Neutrophil (primary cell): Measurements from ENCODE around the gene USP34.

Source experiments
- H3K27ac ChIP-seq: fragments of 200-600 bp; sonication (generic); 2 replicates; pipeline ENCODE4 v1.5.1; 2016; ENCODE audit warnings: mild to moderate bottlenecking, moderate library complexity
- H3K27me3 ChIP-seq: fragments of 200-600 bp; sonication (generic); 2 replicates; pipeline ENCODE4 v1.6.0; 2016; ENCODE audit warnings: mild to moderate bottlenecking
- H3K36me3 ChIP-seq: fragments of 200-600 bp; sonication (generic); 2 replicates; pipeline ENCODE4 v1.5.1; 2017
- H3K4me1 ChIP-seq, 2 experiments: fragments of 200-600 bp in 1 of 2; sonication (generic) in 1 of 2; 1 replicate in 1 of 2; 2 replicates in 1 of 2; pipeline versions ENCODE4 v1.5.1 to v1.6.1; 2013 to 2016; ENCODE audit warnings: low read depth in 1 of 2, low read length in 1 of 2, mild to moderate bottlenecking in 1 of 2, moderate library complexity in 1 of 2; ENCODE audit not compliant: control insufficient read depth in 1 of 2, insufficient read depth in 1 of 2
- H3K4me3 ChIP-seq, 2 experiments: fragments of 200-600 bp in 1 of 2; sonication (generic) in 1 of 2; 1 replicate in 1 of 2; 2 replicates in 1 of 2; pipeline ENCODE4 v1.5.1; 2013 to 2016; ENCODE audit warnings: low read depth in 1 of 2, low read length in 1 of 2, mild to moderate bottlenecking in 1 of 2, moderate library complexity in 1 of 2
- H3K9me3 ChIP-seq: fragments of 200-600 bp; sonication (generic); 2 replicates; pipeline ENCODE4 v1.5.1; 2016
- TF ChIP-seq, protein P1 (sequence below): fragments of 200-600 bp; sonication (generic); IDR thresholded peaks from 2 replicates; pipeline ENCODE4 v1.5.1; 2016; ENCODE audit warnings: antibody characterized with exemption

USP34 gene

DNA sequence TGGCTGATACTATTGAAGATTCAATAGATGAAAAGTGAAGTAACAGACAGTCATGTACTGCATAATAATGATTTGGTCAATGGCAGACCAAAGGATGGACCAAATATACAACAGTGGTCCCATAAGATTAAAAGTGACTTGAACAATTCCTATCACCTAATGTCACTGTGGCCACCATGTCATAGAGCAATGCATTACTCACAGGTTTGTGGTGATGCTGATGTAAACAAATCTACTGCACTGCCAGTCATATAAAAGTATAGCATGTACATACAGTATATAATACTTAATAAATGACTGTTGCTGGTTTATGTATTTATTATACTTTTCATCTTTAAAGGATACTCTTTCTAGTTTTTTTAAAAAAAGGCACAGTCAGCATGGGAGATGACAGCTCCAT lies 99.9 kb downstream of the USP34 start:
- no peak overlapping the region for H3K4me3 ChIP-seq
- no peaks in the 10 kb centered on the region for H3K9me3 ChIP-seq
- H3K27ac ChIP-seq, result no peak overlapping the region
- TF ChIP-seq, protein P1, sequence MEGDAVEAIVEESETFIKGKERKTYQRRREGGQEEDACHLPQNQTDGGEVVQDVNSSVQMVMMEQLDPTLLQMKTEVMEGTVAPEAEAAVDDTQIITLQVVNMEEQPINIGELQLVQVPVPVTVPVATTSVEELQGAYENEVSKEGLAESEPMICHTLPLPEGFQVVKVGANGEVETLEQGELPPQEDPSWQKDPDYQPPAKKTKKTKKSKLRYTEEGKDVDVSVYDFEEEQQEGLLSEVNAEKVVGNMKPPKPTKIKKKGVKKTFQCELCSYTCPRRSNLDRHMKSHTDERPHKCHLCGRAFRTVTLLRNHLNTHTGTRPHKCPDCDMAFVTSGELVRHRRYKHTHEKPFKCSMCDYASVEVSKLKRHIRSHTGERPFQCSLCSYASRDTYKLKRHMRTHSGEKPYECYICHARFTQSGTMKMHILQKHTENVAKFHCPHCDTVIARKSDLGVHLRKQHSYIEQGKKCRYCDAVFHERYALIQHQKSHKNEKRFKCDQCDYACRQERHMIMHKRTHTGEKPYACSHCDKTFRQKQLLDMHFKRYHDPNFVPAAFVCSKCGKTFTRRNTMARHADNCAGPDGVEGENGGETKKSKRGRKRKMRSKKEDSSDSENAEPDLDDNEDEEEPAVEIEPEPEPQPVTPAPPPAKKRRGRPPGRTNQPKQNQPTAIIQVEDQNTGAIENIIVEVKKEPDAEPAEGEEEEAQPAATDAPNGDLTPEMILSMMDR, result no peak
- H3K27me3 ChIP-seq, result no peaks in the 10 kb centered on the region
- H3K4me1 ChIP-seq, result no peaks in the 10 kb centered on the region
- peaks cover 61% of the 10 kb centered on the region for H3K36me3 ChIP-seq

DNA sequence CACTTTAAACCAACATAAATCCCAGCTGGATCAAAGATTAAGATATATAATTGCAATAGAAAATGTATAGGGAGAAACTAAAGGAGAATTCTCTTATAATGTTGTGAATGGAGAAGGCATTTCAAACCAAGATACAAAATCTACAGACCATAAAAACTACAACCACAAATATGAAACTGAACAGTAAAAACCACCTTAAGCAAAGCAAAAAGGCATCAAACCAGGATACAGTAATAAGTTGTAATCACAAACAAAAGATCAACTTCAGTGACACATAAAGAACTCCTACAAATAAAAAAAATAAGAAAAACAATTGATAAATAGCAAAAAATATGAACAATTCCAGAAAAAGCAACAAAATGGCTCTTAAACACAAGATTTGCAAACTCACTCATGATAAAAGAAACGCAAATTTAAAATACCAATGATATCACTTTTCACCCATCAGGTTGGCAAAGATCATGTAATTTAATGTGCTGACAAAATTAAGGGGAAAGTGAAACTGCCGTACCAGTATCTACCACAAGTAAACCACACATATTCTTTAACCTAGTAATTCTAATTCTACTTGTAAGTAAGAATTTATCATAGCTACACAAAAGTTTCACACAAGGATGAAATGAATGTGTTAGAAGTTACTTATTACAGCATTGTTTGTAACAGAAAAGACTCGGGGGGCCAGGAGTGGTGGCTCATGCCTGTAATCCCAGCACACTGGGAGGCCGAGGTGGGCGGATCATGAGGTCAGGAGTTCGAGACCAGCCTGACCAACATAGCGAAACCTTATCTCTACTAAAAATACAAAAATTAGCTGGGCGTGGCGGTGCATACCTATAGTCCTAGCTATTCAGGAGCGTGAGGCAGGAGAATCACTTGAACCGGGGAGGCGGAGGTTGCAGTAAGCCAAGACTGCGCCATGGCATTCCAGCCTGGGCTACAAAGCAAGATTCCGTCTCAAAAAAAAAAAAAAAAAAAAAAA lies 101.9 kb downstream of the USP34 start:
- Histone ChIP-seq H3K27ac (no peak overlapping the region), H3K4me3 (no peak overlapping the region), H3K27me3 (no peaks in the 10 kb centered on the region), H3K36me3 (peaks cover 58% of the 10 kb centered on the region), H3K9me3 (no peaks in the 10 kb centered on the region), H3K4me1 (no peaks in the 10 kb centered on the region)
- TF ChIP-seq, protein P1, result no peak

DNA sequence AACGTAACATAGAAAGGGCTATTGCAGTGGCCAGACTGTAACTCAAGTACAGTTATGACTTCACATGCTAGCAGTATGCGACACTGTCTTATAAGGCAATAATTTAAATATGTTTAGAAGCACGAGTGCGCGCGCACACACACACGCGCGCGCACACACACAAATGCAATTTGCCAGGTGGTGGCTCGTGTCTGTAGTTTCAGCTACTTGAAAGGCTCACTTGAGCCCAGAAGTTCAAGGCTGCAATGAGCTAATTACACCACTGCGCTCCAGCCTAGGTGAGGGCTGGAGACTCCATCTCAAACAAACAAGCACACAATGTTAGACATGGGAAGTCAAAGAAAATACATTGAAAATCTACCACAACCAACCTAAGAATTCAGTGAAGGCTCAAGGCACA lies 103.7 kb downstream of the USP34 start:
- Histone ChIP-seq H3K4me1 (no peaks in the 10 kb centered on the region), H3K4me3 (no peak overlapping the region), H3K36me3 (peaks cover 59% of the 10 kb centered on the region), H3K27me3 (no peaks in the 10 kb centered on the region), H3K9me3 (no peaks in the 10 kb centered on the region), H3K27ac (no peak overlapping the region)
- TF ChIP-seq, protein P1, result no peak

DNA sequence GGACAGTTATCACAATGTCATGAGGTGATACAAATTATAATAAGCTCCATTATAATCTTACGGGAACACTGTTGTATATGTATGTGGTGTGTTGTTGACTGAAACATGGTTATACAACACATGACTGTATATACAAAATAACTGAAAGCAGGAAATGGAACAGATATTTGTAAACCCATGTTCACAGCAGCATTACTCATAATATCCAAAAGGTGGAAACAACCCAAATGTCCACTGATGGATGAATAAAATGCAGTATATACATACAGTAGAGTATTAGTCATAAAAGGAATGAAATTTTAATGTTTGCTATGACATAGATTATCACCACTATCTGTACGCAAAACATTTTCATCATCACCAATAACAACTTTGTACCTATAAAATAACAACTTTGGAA lies 107.3 kb downstream of the USP34 start:
- Histone ChIP-seq H3K9me3 (no peaks in the 10 kb centered on the region), H3K27ac (no peak overlapping the region), H3K4me1 (no peaks in the 10 kb centered on the region), H3K36me3 (peaks cover 37% of the 10 kb centered on the region), H3K4me3 (no peak overlapping the region), H3K27me3 (no peaks in the 10 kb centered on the region)
- TF ChIP-seq, protein P1, result no peak

DNA sequence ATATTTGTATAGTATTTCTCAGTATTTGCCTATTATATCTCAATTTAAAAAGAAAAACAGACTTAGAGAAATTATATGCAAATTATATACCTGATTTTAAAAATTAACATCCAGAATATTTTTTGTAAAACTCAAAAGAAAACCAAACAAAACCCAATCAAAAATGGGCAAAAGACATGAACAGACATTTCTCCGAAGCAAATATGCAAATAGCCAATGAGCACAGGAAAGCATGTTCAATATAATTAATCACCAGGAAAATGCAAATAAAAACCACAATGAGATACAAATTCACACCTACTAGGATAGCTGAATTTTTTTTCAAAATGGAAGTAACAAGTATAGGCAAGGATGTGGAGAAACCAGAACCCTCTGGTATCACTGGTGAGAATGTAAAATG lies 108.0 kb downstream of the USP34 start:
- Histone ChIP-seq H3K27me3 (no peaks in the 10 kb centered on the region), H3K4me3 (no peak overlapping the region), H3K4me1 (no peaks in the 10 kb centered on the region), H3K9me3 (no peaks in the 10 kb centered on the region), H3K27ac (no peak overlapping the region), H3K36me3 (peaks cover 35% of the 10 kb centered on the region)
- TF ChIP-seq, protein P1, result no peak
